Limb (tissue), 2 donors: ENCODE results near the gene OR11H7.
"Not testable (repeated sequence)": the region's sequence is repeated elsewhere in the genome, so short reads cannot be mapped to it uniquely, and the experiment has no call there.

ENCODE experiments used
- DNase-seq, 2 donors: peaks; one replicate each; pipeline ENCODE4 v3.0.0-alpha.2; 2016; ENCODE audit errors: extremely low spot score in 2 of 2

OR11H7 gene

GRCh38 chr14:20228681-20229080 lies at the start of gene OR11H7:
TSS of gene OR11H7 (plus strand) at chr14:20228981.
- no peak for DNase-seq

- DNase-seq = no peak
Measured at GRCh38 chr14:20179218-20179617, 49.6 kb upstream of the OR11H7 start.

- DNase-seq = no peak
Measured at GRCh38 chr14:20179880-20180279, 48.9 kb upstream of the OR11H7 start.

GRCh38 chr14:20180486-20180885 lies 48.3 kb upstream of the OR11H7 start:
- DNase-seq = no peak

- DNase-seq = no peak
Measured at GRCh38 chr14:20184181-20184580, 44.6 kb upstream of the OR11H7 start.

GRCh38 chr14:20190596-20190995 lies 38.2 kb upstream of the OR11H7 start, which contains the start of gene OR11G2:
TSS of gene OR11G2 (plus strand) at chr14:20190896. CDS start at chr14:20197438, 6,542 bp downstream.
- DNase-seq = no peak

- DNase-seq = no peak
Measured at GRCh38 chr14:20191396-20191795, 37.4 kb upstream of the OR11H7 start.

GRCh38 chr14:20194101-20194500 lies 34.7 kb upstream of the OR11H7 start:
- DNase-seq = no peak

- not testable (repeated sequence) for DNase-seq
Measured at GRCh38 chr14:20195170-20195569, 33.6 kb upstream of the OR11H7 start.

GRCh38 chr14:20195911-20196310 lies 32.9 kb upstream of the OR11H7 start:
- no peak for DNase-seq

- no peak for DNase-seq
Measured at GRCh38 chr14:20197459-20197858, 31.3 kb upstream of the OR11H7 start.

GRCh38 chr14:20198991-20199390 lies 29.8 kb upstream of the OR11H7 start:
- no peak for DNase-seq

- no peak for DNase-seq
Measured at GRCh38 chr14:20204721-20205120, 24.1 kb upstream of the OR11H7 start.

GRCh38 chr14:20209595-20209994 lies 19.2 kb upstream of the OR11H7 start:
- no peak for DNase-seq

- not testable (repeated sequence) for DNase-seq
Measured at GRCh38 chr14:20212406-20212805, 16.4 kb upstream of the OR11H7 start.

GRCh38 chr14:20215196-20215595 lies 13.6 kb upstream of the OR11H7 start:
- DNase-seq = no peak

GRCh38 chr14:20219033-20219432 lies 9.7 kb upstream of the OR11H7 start:
- no peak for DNase-seq

GRCh38 chr14:20223410-20223809 lies 5.4 kb upstream of the OR11H7 start, which contains the start of gene OR11H6:
TSS of gene OR11H6 (plus strand) at chr14:20223710. CDS start at chr14:20223710, 0 bp downstream.
- no peak for DNase-seq

- not testable (repeated sequence) for DNase-seq
Measured at GRCh38 chr14:20235415-20235814, 6.6 kb downstream of the OR11H7 start.

- DNase-seq = no peak
Measured at GRCh38 chr14:20247646-20248246, 19.0 kb downstream of the OR11H7 start.

GRCh38 chr14:20262642-20263128 lies 33.9 kb downstream of the OR11H7 start:
- DNase-seq = no peak

GRCh38 chr14:20264361-20264760 lies 35.6 kb downstream of the OR11H7 start:
- DNase-seq = not testable (repeated sequence)

GRCh38 chr14:20274062-20274461 lies 45.3 kb downstream of the OR11H7 start:
- no peak for DNase-seq
